ENCODE results near the gene POLR1A. TPM values are rescaled to one million over a fixed set of nuclear protein-coding genes. Genes with fewer than 3 reads are reported as not detected.

The POLR1A gene
- total and polyA plus RNA-seq, 12 donors: 3.9 to 25.8 (median 20.8) TPM

GRCh38 chr2:86010083-86010482 lies 95.6 kb downstream of the POLR1A start:
- intact Hi-C loops (cut with DNase I): no loop called here
- no peaks in the 10 kb centered on the region for H3K36me3 ChIP-seq
- H3K9me3 ChIP-seq: peaks cover 0 to 52% (median 10%) of the 10 kb centered on the region in 11 donors
- ATAC-seq (no peak), DNase-seq (no peak)
- no peak overlapping the region for H3K4me3 ChIP-seq
- H3K27ac ChIP-seq: no peak overlapping the region
- peaks cover 0 to 19% (median 6%) of the 10 kb centered on the region in 7 donors for H3K27me3 ChIP-seq
- no peak for TF ChIP-seq CTCF (IDR thresholded peaks at IDR 0.05)
- peaks cover 0 to 8% (median 0%) of the 10 kb centered on the region in 9 donors for H3K4me1 ChIP-seq

- no peak for DNase-seq
- Histone ChIP-seq H3K4me1 (peaks cover 0 to 4% (median 0%) of the 10 kb centered on the region in 9 donors), H3K9me3 (peaks cover 0 to 41% (median 14%) of the 10 kb centered on the region in 11 donors), H3K27me3 (peaks cover 0 to 12% (median 0%) of the 10 kb centered on the region in 7 donors), H3K4me3 (no peak overlapping the region), H3K27ac (no peak overlapping the region), H3K36me3 (no peaks in the 10 kb centered on the region)
- 80 to 81% methylated on average over 2 of the region's 2 CpGs for WGBS, 2 donors
- no peak for TF ChIP-seq CTCF (IDR thresholded peaks at IDR 0.05)
- intact Hi-C loops (cut with DNase I): no loop called here
- no peak for ATAC-seq
Observed at GRCh38 chr2:86006524-86006923, 99.2 kb downstream of the POLR1A start.

GRCh38 chr2:86003967-86004366 lies 101.7 kb downstream of the POLR1A start:
- Histone ChIP-seq H3K4me1 (peaks cover 7 to 27% (median 21%) of the 10 kb centered on the region in 9 donors), H3K27me3 (peaks cover 0 to 10% (median 0%) of the 10 kb centered on the region in 7 donors), H3K27ac (no peak overlapping the region), H3K4me3 (no peak overlapping the region), H3K36me3 (no peaks in the 10 kb centered on the region), H3K9me3 (peaks cover 0 to 50% (median 14%) of the 10 kb centered on the region in 11 donors)
- no peak for TF ChIP-seq CTCF (IDR thresholded peaks at IDR 0.05)
- intact Hi-C loops (cut with DNase I): no loop called here
- DNase-seq (no peak), ATAC-seq (no peak)
- WGBS, 2 donors: 90 to 94% methylated on average over 3 of the region's 3 CpGs

- no peak overlapping the region for H3K4me3 ChIP-seq
- no peak for TF ChIP-seq CTCF (IDR thresholded peaks at IDR 0.05)
- intact Hi-C loops (cut with DNase I): no loop called here
- WGBS, 2 donors: 86 to 89% methylated on average over 1 of the region's 1 CpG
- H3K27me3 ChIP-seq: peaks cover 0 to 8% (median 0%) of the 10 kb centered on the region in 7 donors
- peaks cover 0 to 49% (median 14%) of the 10 kb centered on the region in 11 donors for H3K9me3 ChIP-seq
- H3K27ac ChIP-seq: no peak overlapping the region
- H3K4me1 ChIP-seq: peaks cover 15 to 36% (median 29%) of the 10 kb centered on the region in 9 donors
- no peaks in the 10 kb centered on the region for H3K36me3 ChIP-seq
- ATAC-seq (no peak), DNase-seq (no peak)
Observed at GRCh38 chr2:86003104-86003503, 102.6 kb downstream of the POLR1A start.
